SK-N-SH (cell line): Measurements from ENCODE around the gene ZNF750. TPM values are rescaled to one million over a fixed set of nuclear protein-coding genes. Genes with fewer than 3 reads are reported as not detected.

Experiments used
- CTCF ChIA-PET: fragments of 300-600, 350-600 bp; formaldehyde crosslinking; extraction: SDS; loops from one replicate; lab custom pipeline; 2021; lab: Yijun Ruan, JAX
- POLR2A ChIA-PET: fragments of 350-600 bp; sonication (Branson Sonifier 250); formaldehyde crosslinking; extraction: SDS; loops from one replicate; lab custom pipeline; 2020; ENCODE audit warnings: antibody characterized with exemption, inconsistent platforms; lab: Yijun Ruan, JAX
- DNase-seq: peaks from one replicate; pipeline ENCODE4 v3.0.0; 2012
- H2AFZ ChIP-seq: fragments of 200-600 bp; sonication (generic); 2 replicates; pipeline ENCODE4 v1.8.1; 2016; ENCODE audit warnings: antibody characterized with exemption, mild to moderate bottlenecking, low read depth
- H3F3A ChIP-seq: fragments of 200-600 bp; sonication (generic); replicated peaks from 2 replicates; pipeline ENCODE3; 2016; ENCODE audit warnings: antibody characterized with exemption, mild to moderate bottlenecking; ENCODE audit not compliant: insufficient read depth
- H3K27ac ChIP-seq, 2 experiments: fragments of 200-500 bp in 1 of 2; fragments of 200-600 bp in 1 of 2; sonication (Bioruptor generic) in 1 of 2; sonication (generic), shearing (Covaris generic) in 1 of 2; 2 replicates each; pipeline versions ENCODE4 v1.5.1 to v1.6.1; 2014 to 2016; ENCODE audit warnings: low read depth in 2 of 2, inconsistent platforms in 1 of 2, low read length in 1 of 2, mild to moderate bottlenecking in 1 of 2, mixed read lengths in 1 of 2
- H3K27me3 ChIP-seq: fragments of 200-600 bp; sonication (generic), shearing (Covaris generic); 2 replicates; pipeline ENCODE4 v1.6.1; 2016; ENCODE audit warnings: mixed run types; ENCODE audit not compliant: insufficient read depth
- H3K36me3 ChIP-seq, 2 experiments: fragments of 200-500 bp in 1 of 2; fragments of 200-600 bp in 1 of 2; sonication (Bioruptor generic) in 1 of 2; sonication (generic) in 1 of 2; replicated peaks in 1 of 2; 2 replicates each; pipeline versions ENCODE3 to v1.5.1; 2014 to 2016; ENCODE audit warnings: low read length in 1 of 2, mild to moderate bottlenecking in 1 of 2; ENCODE audit not compliant: insufficient read depth in 2 of 2, control insufficient read depth in 1 of 2
- H3K4me1 ChIP-seq, 2 experiments: fragments of 200-500 bp in 1 of 2; fragments of 200-600 bp in 1 of 2; sonication (Bioruptor generic) in 1 of 2; sonication (generic), shearing (Covaris generic) in 1 of 2; 2 replicates each; pipeline versions ENCODE4 v1.5.1 to v1.6.1; 2014 to 2016; ENCODE audit warnings: low read depth in 1 of 2, low read length in 1 of 2, mixed run types in 1 of 2; ENCODE audit not compliant: insufficient read depth in 2 of 2, control insufficient read depth in 1 of 2
- H3K4me2 ChIP-seq: fragments of 200-600 bp; sonication (generic), shearing (Covaris generic); 2 replicates; pipeline ENCODE4 v1.6.1; 2017; ENCODE audit warnings: mixed run types
- H3K4me3 ChIP-seq, 2 experiments: fragments of 200-500 bp in 1 of 2; fragments of 200-600 bp in 1 of 2; sonication (Bioruptor generic) in 1 of 2; sonication (generic), shearing (Covaris generic) in 1 of 2; 2 replicates each; pipeline versions ENCODE4 v1.5.1 to v1.8.1; 2014 to 2016; ENCODE audit warnings: low read depth in 2 of 2, inconsistent platforms in 1 of 2, low read length in 1 of 2, mild to moderate bottlenecking in 1 of 2, mixed read lengths in 1 of 2, moderate library complexity in 1 of 2
- H3K79me2 ChIP-seq: fragments of 200-600 bp; sonication (generic); 2 replicates; pipeline ENCODE4 v1.8.1; 2017; ENCODE audit warnings: mild to moderate bottlenecking; ENCODE audit not compliant: insufficient read depth
- H3K9ac ChIP-seq: fragments of 200-600 bp; sonication (generic); 2 replicates; pipeline ENCODE4 v1.6.1; 2017; ENCODE audit warnings: mixed run types
- H3K9me2 ChIP-seq: fragments of 200-600 bp; sonication (generic); 2 replicates; pipeline ENCODE4 v1.6.1; 2017; ENCODE audit warnings: mixed run types
- H3K9me3 ChIP-seq: fragments of 200-600 bp; sonication (generic); 2 replicates; pipeline ENCODE4 v1.6.1; 2017; ENCODE audit warnings: mixed run types, mild to moderate bottlenecking, moderate library complexity
- H4K20me1 ChIP-seq: fragments of 200-600 bp; sonication (generic); 2 replicates; pipeline ENCODE4 v1.6.1; 2017; ENCODE audit warnings: mild to moderate bottlenecking, mixed run types; ENCODE audit not compliant: insufficient read depth
- CTCF ChIP-seq: fragments of 200-600 bp; sonication (generic); IDR thresholded peaks from 2 replicates; pipeline ENCODE4 v1.6.1; 2017; ENCODE audit warnings: antibody characterized with exemption, mild to moderate bottlenecking, moderate library complexity
- ELF1 ChIP-seq: IDR thresholded peaks from 2 replicates; pipeline ENCODE4 v1.4.0; 2012
- EP300 ChIP-seq, 2 experiments: IDR thresholded peaks; 2 replicates each; pipeline versions ENCODE4 v1.4.0 to v1.6.1; 2012; ENCODE audit warnings: borderline replicate concordance in 1 of 2, low read depth in 1 of 2, low read length in 1 of 2
- EZH2phosphoT487 ChIP-seq: fragments of 200-600 bp; sonication (generic); IDR thresholded peaks from 2 replicates; pipeline ENCODE4 v1.6.1; 2017; ENCODE audit warnings: low read depth, mixed run types, mild to moderate bottlenecking, antibody characterized with exemption, moderate library complexity, borderline replicate concordance
- GATA2 ChIP-seq: sonication (generic); formaldehyde crosslinking; IDR thresholded peaks from 2 replicates; pipeline ENCODE4 v1.5.0; 2020; ENCODE audit warnings: mild to moderate bottlenecking, missing genetic modification reagents
- MEF2A ChIP-seq: IDR thresholded peaks from 2 replicates; pipeline ENCODE4 v1.4.0; 2012; ENCODE audit warnings: low read depth, borderline replicate concordance
- NFIC ChIP-seq: IDR thresholded peaks from 2 replicates; pipeline ENCODE4 v1.4.0; 2012; ENCODE audit warnings: borderline replicate concordance
- PBX3 ChIP-seq: IDR thresholded peaks from 2 replicates; pipeline ENCODE4; 2012
- POLR2AphosphoS5 ChIP-seq: IDR thresholded peaks from 2 replicates; pipeline ENCODE4 v1.6.1; 2012; ENCODE audit warnings: low read depth, low read length
- RAD21 ChIP-seq: IDR thresholded peaks from 2 replicates; pipeline ENCODE4 v1.6.1; 2012; ENCODE audit warnings: mild to moderate bottlenecking, low read length
- RCOR1 ChIP-seq: fragments of 150-350 bp; IDR thresholded peaks from 2 replicates; pipeline ENCODE4 v1.6.1; 2017; ENCODE audit warnings: antibody characterized with exemption, low read length
- REST ChIP-seq: IDR thresholded peaks from 2 replicates; pipeline ENCODE4 v1.6.1; 2012; ENCODE audit warnings: mild to moderate bottlenecking, low read depth, low read length, moderate library complexity
- RFX5 ChIP-seq: IDR thresholded peaks from 2 replicates; pipeline ENCODE4 v1.6.1; 2012; ENCODE audit warnings: mild to moderate bottlenecking, improper control_type of control experiment, low read length
- RXRA ChIP-seq: IDR thresholded peaks from 2 replicates; pipeline ENCODE4 v1.4.0; 2012; ENCODE audit warnings: low read depth, mild to moderate bottlenecking, borderline replicate concordance
- SIN3A ChIP-seq: IDR thresholded peaks from 2 replicates; pipeline ENCODE4 v1.6.1; 2012; ENCODE audit warnings: low read depth, mild to moderate bottlenecking, low read length, moderate library complexity, borderline replicate concordance
- TAF1 ChIP-seq: IDR thresholded peaks from 2 replicates; pipeline ENCODE4 v1.6.1; 2012; ENCODE audit warnings: low read depth, mild to moderate bottlenecking, low read length, moderate library complexity, borderline replicate concordance
- TCF12 ChIP-seq: IDR thresholded peaks from 2 replicates; pipeline ENCODE4 v1.4.0; 2012
- TEAD4 ChIP-seq: IDR thresholded peaks from 2 replicates; pipeline ENCODE4 v1.4.0; 2012; ENCODE audit warnings: mild to moderate bottlenecking, borderline replicate concordance; ENCODE audit not compliant: insufficient read depth
- YY1 ChIP-seq: IDR thresholded peaks from 2 replicates; pipeline ENCODE4 v1.4.0; 2012; ENCODE audit warnings: low read depth, mild to moderate bottlenecking
- WGBS: methylation state at CpG from one replicate; pipeline ENCODE4 v1.1.6; 2017; ENCODE audit warnings: low lambda C conversion rate; 5-methylcytosine and 5-hydroxymethylcytosine counted together
- polyA plus RNA-seq, 3 experiments: library from polyadenylated mRNA; depleted of rRNA; stranded (reverse); fragments of >200 nt; gene quantifications; 2 replicates each; pipeline ENCODE4 v1.2.3, GENCODE V29; 2012
- TF ChIP-seq, protein P1 (sequence below): IDR thresholded peaks from 2 replicates; pipeline ENCODE4 v1.4.0; 2012; ENCODE audit warnings: low read depth

ZNF750 gene
- polyA plus RNA-seq, 1 of the 3 experiments (the other 2 are of a cell fraction), result not detected

DNA sequence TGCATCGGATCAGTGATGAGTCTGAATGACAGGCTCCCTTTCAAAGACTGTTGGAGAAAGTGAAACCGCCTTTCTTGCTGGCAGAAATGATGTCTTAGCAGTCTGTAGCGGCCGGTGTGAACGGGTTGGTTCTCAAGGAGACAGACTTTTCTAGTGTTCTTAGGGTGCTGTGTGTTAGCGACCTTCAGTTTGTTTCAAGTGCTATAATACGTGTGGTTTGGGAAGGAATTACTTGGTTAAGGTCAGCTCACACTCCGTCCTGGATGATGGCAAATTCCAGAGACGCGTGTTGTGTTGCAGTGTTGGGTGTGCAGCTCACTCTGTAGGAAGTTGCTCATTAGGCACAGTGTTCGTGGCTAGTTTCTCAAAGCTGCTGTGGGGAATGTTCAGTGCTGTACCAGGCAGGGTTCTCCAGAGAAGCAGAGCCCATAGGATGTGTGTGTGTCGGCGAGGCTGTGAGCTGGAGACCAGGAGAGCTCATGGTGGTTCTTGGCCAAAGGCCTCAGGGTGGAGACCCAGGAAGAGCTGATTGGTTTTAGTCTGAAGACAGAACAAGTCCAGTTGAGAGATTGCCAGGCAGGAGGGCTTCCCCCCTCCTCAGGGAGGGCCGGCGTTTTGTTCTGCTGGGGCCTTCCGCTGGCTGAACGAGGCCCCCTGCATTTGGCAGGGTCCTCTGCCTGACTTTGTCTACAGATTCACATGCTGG, 37.6 kb downstream of the ZNF750 start:
- TF ChIP-seq TCF12, result no peak
- TF ChIP-seq REST, result no peak
- TF ChIP-seq RXRA, result no peak
- no peak for TF ChIP-seq EZH2phosphoT487
- no peak for TF ChIP-seq POLR2AphosphoS5
- TF ChIP-seq TAF1, result no peak
- TF ChIP-seq TEAD4, result no peak
- no peak for TF ChIP-seq GATA2 (CRISPR knock-in tag)
- TF ChIP-seq, protein P1, sequence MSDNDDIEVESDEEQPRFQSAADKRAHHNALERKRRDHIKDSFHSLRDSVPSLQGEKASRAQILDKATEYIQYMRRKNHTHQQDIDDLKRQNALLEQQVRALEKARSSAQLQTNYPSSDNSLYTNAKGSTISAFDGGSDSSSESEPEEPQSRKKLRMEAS, result no peak
- no peak for TF ChIP-seq YY1
- no peak for TF ChIP-seq RCOR1
- TF ChIP-seq RFX5, result no peak
- TF ChIP-seq NFIC, result no peak
- no peak for TF ChIP-seq RAD21
- no peak for TF ChIP-seq SIN3A
- TF ChIP-seq CTCF, result no peak
- TF ChIP-seq PBX3, result no peak
- no peak for TF ChIP-seq ELF1
- no peak for TF ChIP-seq MEF2A
- TF ChIP-seq EP300 (IDR thresholded peaks at IDR 0.05; ENCODE audit: borderline replicate concordance in 1 of 2, low read depth in 1 of 2, low read length in 1 of 2), result no peak
- H3K9me2 ChIP-seq, result no peaks in the 10 kb centered on the region
- no peaks in the 10 kb centered on the region for H3F3A ChIP-seq
- no peaks in the 10 kb centered on the region for H3K27me3 ChIP-seq
- no peak for DNase-seq
- peaks cover 28% of the 10 kb centered on the region; the same call in 1 of the 2 replicates for H3K79me2 ChIP-seq
- H3K4me2 ChIP-seq, result no peak overlapping the region
- ChIA-PET POLR2A (no interaction called here), CTCF (interaction anchor here (1.4 kb wide), 1 partner anchor 21 kb away, joined by 3 read pairs; no protein-coding TSS in a partner anchor)
- peaks cover 21 to 24% of the 10 kb centered on the region in 2 experiments for H3K36me3 ChIP-seq
- no peak overlapping the region for H3K4me3 ChIP-seq
- WGBS, result 96% methylated on average over 17 of the region's 17 CpGs
- peaks cover 15% of the 10 kb centered on the region for H4K20me1 ChIP-seq
- H3K9ac ChIP-seq, result no peak overlapping the region
- H2AFZ ChIP-seq, result no peak overlapping the region
- H3K9me3 ChIP-seq, result no peaks in the 10 kb centered on the region
- no peak overlapping the region for H3K27ac ChIP-seq
- H3K4me1 ChIP-seq, result no peaks in the 10 kb centered on the region
